Medulla oblongata (tissue), 1 donor: ENCODE measurements around the gene RBPJ.

Experiments
- DNase-seq: peaks from one replicate; pipeline ENCODE4 v3.0.0-alpha.2; 2015; ENCODE audit errors: extremely low spot score

RBPJ gene

GRCh38 chr4:26420438-26420837 is 99.6 kb downstream of the RBPJ start:
- no peak for DNase-seq

- DNase-seq: no peak
Observed at GRCh38 chr4:26420913-26421312, 100.1 kb downstream of the RBPJ start.

- DNase-seq: peak; percentile 44
Observed at GRCh38 chr4:26424153-26424552, 103.3 kb downstream of the RBPJ start.

GRCh38 chr4:26424838-26425237 is 104.0 kb downstream of the RBPJ start:
- DNase-seq: no peak

- DNase-seq: no peak
Observed at GRCh38 chr4:26425953-26426352, 105.1 kb downstream of the RBPJ start.

- DNase-seq: no peak
Observed at GRCh38 chr4:26426892-26427291, 106.1 kb downstream of the RBPJ start.

- no peak for DNase-seq
Observed at GRCh38 chr4:26429910-26430309, 109.1 kb downstream of the RBPJ start.

- DNase-seq: no peak
Observed at GRCh38 chr4:26431461-26432180, 110.8 kb downstream of the RBPJ start.

GRCh38 chr4:26432419-26432818 is 111.6 kb downstream of the RBPJ start:
- no peak for DNase-seq

GRCh38 chr4:26433556-26433955 is 112.7 kb downstream of the RBPJ start:
- no peak for DNase-seq

- DNase-seq: no peak
Observed at GRCh38 chr4:26434030-26434639, 113.3 kb downstream of the RBPJ start.

- DNase-seq: no peak
Observed at GRCh38 chr4:26441102-26441501, 120.3 kb downstream of the RBPJ start.

- no peak for DNase-seq
Observed at GRCh38 chr4:26441771-26442170, 121.0 kb downstream of the RBPJ start.

GRCh38 chr4:26447378-26447777 is 126.6 kb downstream of the RBPJ start:
- DNase-seq: no peak

GRCh38 chr4:26450418-26450817 is 129.6 kb downstream of the RBPJ start:
- no peak for DNase-seq

GRCh38 chr4:26451597-26451996 is 130.8 kb downstream of the RBPJ start:
- DNase-seq: no peak

- no peak for DNase-seq
Observed at GRCh38 chr4:26452565-26453531, 132.0 kb downstream of the RBPJ start.

- no peak for DNase-seq
Observed at GRCh38 chr4:26454961-26455360, 134.1 kb downstream of the RBPJ start.

- DNase-seq: no peak
Observed at GRCh38 chr4:26455571-26455970, 134.8 kb downstream of the RBPJ start.

GRCh38 chr4:26457412-26457811 is 136.6 kb downstream of the RBPJ start:
- no peak for DNase-seq

GRCh38 chr4:26458157-26458561 is 137.3 kb downstream of the RBPJ start:
- no peak for DNase-seq

GRCh38 chr4:26459054-26459755 is 138.4 kb downstream of the RBPJ start:
- DNase-seq: peak; percentile 43
